WTC11 (cell line): ENCODE results near the gene CTNNA3. TPM values are rescaled to one million over a fixed set of nuclear protein-coding genes. Genes with fewer than 3 reads are reported as not detected.

Experiments used
- ATAC-seq: fragments of 200-7000 bp; cut with Tn5 transposase; 2 replicates; pipeline ENCODE4 v1.10.0; 2021; ENCODE audit warnings: mild to moderate bottlenecking, moderate library complexity
- CTCF ChIA-PET: fragments of 300-600 bp; sonication (Branson Sonifier 250); formaldehyde crosslinking; loops from one replicate; lab custom pipeline; 2021; ENCODE audit warnings: antibody characterized with exemption; lab: Charles Lee
- POLR2A ChIA-PET: fragments of 350-600 bp; sonication (Branson Sonifier 250); formaldehyde crosslinking; loops from one replicate; lab custom pipeline; 2021; ENCODE audit warnings: antibody characterized with exemption; lab: Charles Lee
- DNase-seq: peaks from one replicate; pipeline ENCODE4 v3.0.0; 2021; ENCODE audit warnings: low spot score
- H3K27ac Mint-ChIP-seq: 2 replicates; pipeline ENCODE4 v1.8.0; 2021; ENCODE audit warnings: mixed read lengths
- H3K27me3 Mint-ChIP-seq: 2 replicates; pipeline ENCODE4 v1.8.0; 2021; ENCODE audit warnings: low read depth, mild to moderate bottlenecking, moderate library complexity, mixed read lengths
- H3K36me3 Mint-ChIP-seq: 2 replicates; pipeline ENCODE4 v1.8.0; 2021; ENCODE audit warnings: mixed read lengths
- H3K4me1 Mint-ChIP-seq: 2 replicates; pipeline ENCODE4 v1.8.0; 2022; ENCODE audit warnings: mixed read lengths
- H3K4me3 Mint-ChIP-seq: 2 replicates; pipeline ENCODE4 v1.8.0; 2021; ENCODE audit warnings: mild to moderate bottlenecking, moderate library complexity, mixed read lengths
- H3K9me3 Mint-ChIP-seq: 2 replicates; pipeline ENCODE4 v1.8.0; 2021; ENCODE audit warnings: mixed read lengths
- AR ChIP-seq: fragments of 250-450 bp; sonication (Bioruptor Pico); IDR thresholded peaks from 2 replicates; pipeline ENCODE4 v1.9.0; 2021; ENCODE audit warnings: mild to moderate bottlenecking
- ARID4B ChIP-seq: sonication (generic); formaldehyde crosslinking; IDR thresholded peaks from 2 replicates; pipeline ENCODE4 v1.8.0; 2023; ENCODE audit warnings: missing genetic modification reagents, mild to moderate bottlenecking, borderline replicate concordance
- CBFB ChIP-seq: sonication (generic); formaldehyde crosslinking; IDR thresholded peaks from 2 replicates; pipeline ENCODE4 v1.8.1; 2022; ENCODE audit warnings: mild to moderate bottlenecking, low read depth, missing genetic modification reagents
- CREB1 ChIP-seq: sonication (generic); formaldehyde crosslinking; IDR thresholded peaks from 2 replicates; pipeline ENCODE4 v1.8.0; 2023; ENCODE audit warnings: mild to moderate bottlenecking, missing genetic modification reagents
- CTCF ChIP-seq: fragments of 200-600 bp; IDR thresholded peaks from 2 replicates; pipeline ENCODE4 v1.8.0; 2022; ENCODE audit warnings: antibody characterized with exemption
- E2F5 ChIP-seq: sonication (generic); formaldehyde crosslinking; IDR thresholded peaks from 2 replicates; pipeline ENCODE4 v1.8.1; 2022; ENCODE audit warnings: mild to moderate bottlenecking, moderate library complexity, missing genetic modification reagents
- ELF4 ChIP-seq: sonication (generic); formaldehyde crosslinking; IDR thresholded peaks from 2 replicates; pipeline ENCODE4 v1.8.1; 2022; ENCODE audit warnings: low read depth, mild to moderate bottlenecking, moderate library complexity, missing genetic modification reagents
- FOXJ3 ChIP-seq: sonication (generic); formaldehyde crosslinking; IDR thresholded peaks from 2 replicates; pipeline ENCODE4 v1.9.0; 2021; ENCODE audit warnings: missing genetic modification reagents, mild to moderate bottlenecking, borderline replicate concordance
- FOXK1 ChIP-seq: sonication (generic); formaldehyde crosslinking; IDR thresholded peaks from 2 replicates; pipeline ENCODE4 v1.8.0; 2022; ENCODE audit warnings: mild to moderate bottlenecking, moderate library complexity, missing genetic modification reagents
- HMGA2 ChIP-seq: fragments of 250-450 bp; sonication (Bioruptor Pico); IDR thresholded peaks from 2 replicates; pipeline ENCODE4 v1.4.0; 2021; ENCODE audit warnings: mild to moderate bottlenecking, moderate library complexity
- HMGXB4 ChIP-seq: sonication (generic); formaldehyde crosslinking; IDR thresholded peaks from 2 replicates; pipeline ENCODE4 v1.8.1; 2023; ENCODE audit warnings: mild to moderate bottlenecking, moderate library complexity, missing genetic modification reagents
- NFATC4 ChIP-seq: fragments of 250-450 bp; sonication (Bioruptor Pico); IDR thresholded peaks from 2 replicates; pipeline ENCODE4 v1.9.0; 2021; ENCODE audit warnings: mild to moderate bottlenecking
- NR2C2 ChIP-seq: sonication (generic); formaldehyde crosslinking; IDR thresholded peaks from 2 replicates; pipeline ENCODE4 v1.8.0; 2022; ENCODE audit warnings: mild to moderate bottlenecking, missing genetic modification reagents
- PREB ChIP-seq: sonication (generic); formaldehyde crosslinking; IDR thresholded peaks from 2 replicates; pipeline ENCODE4 v1.8.1; 2022; ENCODE audit warnings: mild to moderate bottlenecking, missing genetic modification reagents, moderate library complexity, borderline replicate concordance
- RORB ChIP-seq: fragments of 250-450 bp; sonication (Bioruptor Pico); IDR thresholded peaks from 2 replicates; pipeline ENCODE4 v1.9.0; 2021; ENCODE audit warnings: mild to moderate bottlenecking
- ZBTB21 ChIP-seq: sonication (generic); formaldehyde crosslinking; IDR thresholded peaks from 2 replicates; pipeline ENCODE4 v1.8.1; 2023; ENCODE audit warnings: mild to moderate bottlenecking, missing genetic modification reagents, borderline replicate concordance
- ZMAT4 ChIP-seq: fragments of 250-450 bp; sonication (Bioruptor Pico); IDR thresholded peaks from 2 replicates; pipeline ENCODE4 v1.9.0; 2021; ENCODE audit warnings: mild to moderate bottlenecking
- ZNF219 ChIP-seq: sonication (generic); formaldehyde crosslinking; IDR thresholded peaks from 2 replicates; pipeline ENCODE4 v1.8.0; 2023; ENCODE audit warnings: missing genetic modification reagents, mild to moderate bottlenecking, borderline replicate concordance
- ZNF423 ChIP-seq: fragments of 250-450 bp; sonication (Bioruptor Pico); IDR thresholded peaks from 2 replicates; pipeline ENCODE4 v2.1.2; 2022; ENCODE audit warnings: mild to moderate bottlenecking, moderate library complexity
- ZNF512 ChIP-seq: sonication (generic); formaldehyde crosslinking; IDR thresholded peaks from 2 replicates; pipeline ENCODE4 v1.8.1; 2022; ENCODE audit warnings: missing genetic modification reagents, borderline replicate concordance
- total RNA-seq: library from RNA; stranded (reverse); gene quantifications from 3 replicates; pipeline ENCODE4 v1.2.3, GENCODE V29; 2021

The CTNNA3 gene
- total RNA-seq, 1 experiment from 2014 or later: 6.1 TPM

GRCh38 chr10:66835400-66835799 is 860.6 kb downstream of the CTNNA3 start (continued):
- TF ChIP-seq E2F5 (no peak), CBFB (no peak), ELF4 (CRISPR knock-in tag) (no peak), FOXK1 (CRISPR knock-in tag) (no peak), ZBTB21 (CRISPR knock-in tag) (no peak), ZMAT4 (CRISPR knock-in tag) (no peak), NR2C2 (CRISPR knock-in tag) (no peak), CREB1 (CRISPR knock-in tag) (no peak), PREB (CRISPR knock-in tag) (no peak)

- DNase-seq (no peak), ATAC-seq (no peak)
- peaks cover 32% of the 10 kb centered on the region for H3K4me1 Mint-ChIP-seq
- no peak overlapping the region for H3K4me3 Mint-ChIP-seq
- no peaks in the 10 kb centered on the region; the same call in 1 of the 2 replicates for H3K9me3 Mint-ChIP-seq
- CTCF ChIA-PET: interaction anchor here (1.1 kb wide), 1 partner anchor 248 kb away, joined by 3 read pairs; no protein-coding TSS in a partner anchor
- H3K36me3 Mint-ChIP-seq: no peaks in the 10 kb centered on the region
- POLR2A ChIA-PET: no interaction called here
- H3K27ac Mint-ChIP-seq: no peak overlapping the region
- H3K27me3 Mint-ChIP-seq: no peaks in the 10 kb centered on the region
- no peak for TF ChIP-seq HMGXB4 (CRISPR knock-in tag)
- no peak for TF ChIP-seq AR (CRISPR knock-in tag)
- TF ChIP-seq ZNF219: no peak
- TF ChIP-seq FOXJ3 (CRISPR knock-in tag): no peak
- no peak for TF ChIP-seq NR2C2 (CRISPR knock-in tag)
- TF ChIP-seq ZMAT4 (CRISPR knock-in tag): no peak
- TF ChIP-seq ARID4B (CRISPR knock-in tag): no peak
- TF ChIP-seq RORB: no peak
- no peak for TF ChIP-seq CBFB
- TF ChIP-seq CREB1 (CRISPR knock-in tag): no peak
- TF ChIP-seq CTCF: no peak
- no peak for TF ChIP-seq HMGA2 (CRISPR knock-in tag)
- TF ChIP-seq ZNF423 (CRISPR knock-in tag): no peak
- TF ChIP-seq NFATC4 (CRISPR knock-in tag): no peak
- no peak for TF ChIP-seq ZNF512 (CRISPR knock-in tag)
Measured at GRCh38 chr10:66834802-66835201, 861.2 kb downstream of the CTNNA3 start.
